ENCODE results near the gene SLC27A2.
"Not testable (repeated sequence)": the region's sequence is repeated elsewhere in the genome, so short reads cannot be mapped to it uniquely, and the experiment has no call there.

The SLC27A2 gene

GRCh38 chr15:50168783-50169411 lies 13.1 kb upstream of the SLC27A2 start:
- H3K9ac ChIP-seq (ENCODE audit: low read length): no peak overlapping the region
- no peak overlapping the region for H3K27ac ChIP-seq (ENCODE audit: low read depth, low read length)
- TF ChIP-seq EZH2phosphoT487 (conservative IDR thresholded peaks at IDR 0.05; ENCODE audit: low read length) (no peak), CTCF (IDR thresholded peaks at IDR 0.05; ENCODE audit: insufficient read depth, low read length, poor library complexity, severe bottlenecking) (no peak)
- no peaks in the 10 kb centered on the region for H3K79me2 ChIP-seq (ENCODE audit: insufficient read depth, low read length)
- no peak overlapping the region for H2AFZ ChIP-seq (ENCODE audit: low read depth, low read length, severe bottlenecking)
- no peaks in the 10 kb centered on the region for H3F3A ChIP-seq (ENCODE audit: insufficient read depth)
- H4K20me1 ChIP-seq (ENCODE audit: low read depth, low read length): no peaks in the 10 kb centered on the region
- H3K4me2 ChIP-seq (ENCODE audit: low read depth, low read length, poor library complexity, severe bottlenecking): no peak overlapping the region
- H3K9me2 ChIP-seq (replicated peaks; ENCODE audit: insufficient read depth, low read length): no peaks in the 10 kb centered on the region
- H3K4me3 ChIP-seq (ENCODE audit: insufficient read depth, low read length, poor library complexity, severe bottlenecking): no peak overlapping the region
- H3K27me3 ChIP-seq (ENCODE audit: low read length): no peaks in the 10 kb centered on the region
- no peaks in the 10 kb centered on the region for H3K9me3 ChIP-seq (ENCODE audit: insufficient read depth, low read length)
- H3K36me3 ChIP-seq (ENCODE audit: low read length): no peaks in the 10 kb centered on the region

- H3F3A ChIP-seq (ENCODE audit: insufficient read depth); H3K9me3 ChIP-seq (ENCODE audit: insufficient read depth, low read length); H3K36me3 ChIP-seq (ENCODE audit: low read length); H3K9me2 ChIP-seq (replicated peaks; ENCODE audit: insufficient read depth, low read length); H4K20me1 ChIP-seq (ENCODE audit: low read depth, low read length); H3K9ac ChIP-seq (ENCODE audit: low read length); H3K27ac ChIP-seq (ENCODE audit: low read depth, low read length); H2AFZ ChIP-seq (ENCODE audit: low read depth, low read length, severe bottlenecking); H3K79me2 ChIP-seq (ENCODE audit: insufficient read depth, low read length); H3K4me3 ChIP-seq (ENCODE audit: insufficient read depth, low read length, poor library complexity, severe bottlenecking); H3K4me2 ChIP-seq (ENCODE audit: low read depth, low read length, poor library complexity, severe bottlenecking); H3K27me3 ChIP-seq (ENCODE audit: low read length): not testable (repeated sequence)
Observed at GRCh38 chr15:50172360-50172895, 9.6 kb upstream of the SLC27A2 start.

GRCh38 chr15:50176869-50177268 lies 5.1 kb upstream of the SLC27A2 start:
- H3K36me3 ChIP-seq (ENCODE audit: low read length): no peaks in the 10 kb centered on the region
- no peak overlapping the region for H3K4me3 ChIP-seq (ENCODE audit: insufficient read depth, low read length, poor library complexity, severe bottlenecking)
- H3F3A ChIP-seq (ENCODE audit: insufficient read depth): no peaks in the 10 kb centered on the region
- no peak overlapping the region for H3K4me2 ChIP-seq (ENCODE audit: low read depth, low read length, poor library complexity, severe bottlenecking)
- no peak overlapping the region for H2AFZ ChIP-seq (ENCODE audit: low read depth, low read length, severe bottlenecking)
- H3K9ac ChIP-seq (ENCODE audit: low read length): no peak overlapping the region
- H3K79me2 ChIP-seq (ENCODE audit: insufficient read depth, low read length): no peaks in the 10 kb centered on the region
- H3K9me2 ChIP-seq (replicated peaks; ENCODE audit: insufficient read depth, low read length): no peaks in the 10 kb centered on the region
- H3K27me3 ChIP-seq (ENCODE audit: low read length): no peaks in the 10 kb centered on the region
- no peaks in the 10 kb centered on the region for H4K20me1 ChIP-seq (ENCODE audit: low read depth, low read length)
- H3K9me3 ChIP-seq (ENCODE audit: insufficient read depth, low read length): no peaks in the 10 kb centered on the region
- no peak overlapping the region for H3K27ac ChIP-seq (ENCODE audit: low read depth, low read length)
- no peak for TF ChIP-seq EZH2phosphoT487 (conservative IDR thresholded peaks at IDR 0.05; ENCODE audit: low read length)
- no peak for TF ChIP-seq CTCF (IDR thresholded peaks at IDR 0.05; ENCODE audit: insufficient read depth, low read length, poor library complexity, severe bottlenecking)

GRCh38 chr15:50180091-50180490 lies 1.9 kb upstream of the SLC27A2 start:
- H3F3A ChIP-seq (ENCODE audit: insufficient read depth): no peaks in the 10 kb centered on the region
- no peak overlapping the region for H3K4me2 ChIP-seq (ENCODE audit: low read depth, low read length, poor library complexity, severe bottlenecking)
- H3K4me3 ChIP-seq (ENCODE audit: insufficient read depth, low read length, poor library complexity, severe bottlenecking): no peak overlapping the region
- H3K36me3 ChIP-seq (ENCODE audit: low read length): no peaks in the 10 kb centered on the region
- H2AFZ ChIP-seq (ENCODE audit: low read depth, low read length, severe bottlenecking): no peak overlapping the region
- no peak overlapping the region for H3K9ac ChIP-seq (ENCODE audit: low read length)
- H3K9me2 ChIP-seq (replicated peaks; ENCODE audit: insufficient read depth, low read length): no peaks in the 10 kb centered on the region
- H4K20me1 ChIP-seq (ENCODE audit: low read depth, low read length): no peaks in the 10 kb centered on the region
- H3K27ac ChIP-seq (ENCODE audit: low read depth, low read length): no peak overlapping the region
- TF ChIP-seq EZH2phosphoT487 (conservative IDR thresholded peaks at IDR 0.05; ENCODE audit: low read length): no peak
- no peak for TF ChIP-seq CTCF (IDR thresholded peaks at IDR 0.05; ENCODE audit: insufficient read depth, low read length, poor library complexity, severe bottlenecking)
- H3K79me2 ChIP-seq (ENCODE audit: insufficient read depth, low read length): no peaks in the 10 kb centered on the region
- no peaks in the 10 kb centered on the region for H3K27me3 ChIP-seq (ENCODE audit: low read length)
- H3K9me3 ChIP-seq (ENCODE audit: insufficient read depth, low read length): no peaks in the 10 kb centered on the region

All from SU-DHL-6 (cell line).